WTC11 (cell line): Measurements from ENCODE around the gene RPL12. TPM values are rescaled to one million over a fixed set of nuclear protein-coding genes. Genes with fewer than 3 reads are reported as not detected.

ENCODE experiments used
- ATAC-seq: fragments of 200-7000 bp; cut with Tn5 transposase; 2 replicates; pipeline ENCODE4 v1.10.0; 2021; ENCODE audit warnings: mild to moderate bottlenecking, moderate library complexity
- CTCF ChIA-PET: fragments of 300-600 bp; sonication (Branson Sonifier 250); formaldehyde crosslinking; loops from one replicate; lab custom pipeline; 2021; ENCODE audit warnings: antibody characterized with exemption; lab: Charles Lee
- POLR2A ChIA-PET: fragments of 350-600 bp; sonication (Branson Sonifier 250); formaldehyde crosslinking; loops from one replicate; lab custom pipeline; 2021; ENCODE audit warnings: antibody characterized with exemption; lab: Charles Lee
- DNase-seq: peaks from one replicate; pipeline ENCODE4 v3.0.0; 2021; ENCODE audit warnings: low spot score
- H3K27ac Mint-ChIP-seq: 2 replicates; pipeline ENCODE4 v1.8.0; 2021; ENCODE audit warnings: mixed read lengths
- H3K27me3 Mint-ChIP-seq: 2 replicates; pipeline ENCODE4 v1.8.0; 2021; ENCODE audit warnings: low read depth, mild to moderate bottlenecking, moderate library complexity, mixed read lengths
- H3K36me3 Mint-ChIP-seq: 2 replicates; pipeline ENCODE4 v1.8.0; 2021; ENCODE audit warnings: mixed read lengths
- H3K4me1 Mint-ChIP-seq: 2 replicates; pipeline ENCODE4 v1.8.0; 2022; ENCODE audit warnings: mixed read lengths
- H3K4me3 Mint-ChIP-seq: 2 replicates; pipeline ENCODE4 v1.8.0; 2021; ENCODE audit warnings: mild to moderate bottlenecking, moderate library complexity, mixed read lengths
- H3K9me3 Mint-ChIP-seq: 2 replicates; pipeline ENCODE4 v1.8.0; 2021; ENCODE audit warnings: mixed read lengths
- ATF3 ChIP-seq: sonication (generic); formaldehyde crosslinking; conservative IDR thresholded peaks from 2 replicates; pipeline ENCODE4 v1.8.1; 2022; ENCODE audit warnings: mild to moderate bottlenecking, missing genetic modification reagents
- CBFB ChIP-seq: sonication (generic); formaldehyde crosslinking; IDR thresholded peaks from 2 replicates; pipeline ENCODE4 v1.8.1; 2022; ENCODE audit warnings: mild to moderate bottlenecking, low read depth, missing genetic modification reagents
- CDX4 ChIP-seq: fragments of 250-450 bp; sonication (Bioruptor Pico); IDR thresholded peaks from 2 replicates; pipeline ENCODE4 v1.9.0; 2021; ENCODE audit warnings: moderate library complexity, mild to moderate bottlenecking, inconsistent platforms, borderline replicate concordance
- CREB1 ChIP-seq: sonication (generic); formaldehyde crosslinking; IDR thresholded peaks from 2 replicates; pipeline ENCODE4 v1.8.0; 2023; ENCODE audit warnings: mild to moderate bottlenecking, missing genetic modification reagents
- CREM ChIP-seq: sonication (generic); formaldehyde crosslinking; IDR thresholded peaks from 2 replicates; pipeline ENCODE4 v1.8.1; 2022; ENCODE audit warnings: mild to moderate bottlenecking, missing genetic modification reagents, moderate library complexity
- ESRRA ChIP-seq: sonication (generic); formaldehyde crosslinking; IDR thresholded peaks from 2 replicates; pipeline ENCODE4 v1.8.1; 2022; ENCODE audit warnings: mild to moderate bottlenecking, missing genetic modification reagents, borderline replicate concordance
- FOXK1 ChIP-seq: sonication (generic); formaldehyde crosslinking; IDR thresholded peaks from 2 replicates; pipeline ENCODE4 v1.8.0; 2022; ENCODE audit warnings: mild to moderate bottlenecking, moderate library complexity, missing genetic modification reagents
- GTF2I ChIP-seq: fragments of 250-450 bp; sonication (Bioruptor Pico); conservative IDR thresholded peaks from 2 replicates; pipeline ENCODE4 v1.4.0; 2021; ENCODE audit warnings: mild to moderate bottlenecking
- IRF1 ChIP-seq: sonication (generic); formaldehyde crosslinking; IDR thresholded peaks from 2 replicates; pipeline ENCODE4 v1.8.0; 2023; ENCODE audit warnings: missing genetic modification reagents
- MYBL2 ChIP-seq: sonication (generic); formaldehyde crosslinking; IDR thresholded peaks from 2 replicates; pipeline ENCODE4 v1.8.1; 2023; ENCODE audit warnings: mild to moderate bottlenecking, moderate library complexity, missing genetic modification reagents
- NFYB ChIP-seq: sonication (generic); formaldehyde crosslinking; conservative IDR thresholded peaks from 2 replicates; pipeline ENCODE4 v1.8.0; 2022; ENCODE audit warnings: low read depth, missing genetic modification reagents
- NR1H2 ChIP-seq: sonication (generic); formaldehyde crosslinking; IDR thresholded peaks from 2 replicates; pipeline ENCODE4 v1.9.0; 2021; ENCODE audit warnings: mild to moderate bottlenecking, moderate library complexity, missing genetic modification reagents
- PRRX2 ChIP-seq: fragments of 250-450 bp; sonication (Bioruptor Pico); IDR thresholded peaks from 2 replicates; pipeline ENCODE4 v1.8.0; 2021; ENCODE audit warnings: mild to moderate bottlenecking
- RORB ChIP-seq: fragments of 250-450 bp; sonication (Bioruptor Pico); IDR thresholded peaks from 2 replicates; pipeline ENCODE4 v1.9.0; 2021; ENCODE audit warnings: mild to moderate bottlenecking
- SMAD3 ChIP-seq: sonication (generic); formaldehyde crosslinking; IDR thresholded peaks from 2 replicates; pipeline ENCODE4 v1.8.0; 2022; ENCODE audit warnings: missing genetic modification reagents, mild to moderate bottlenecking, borderline replicate concordance
- TEAD1 ChIP-seq: sonication (generic); formaldehyde crosslinking; IDR thresholded peaks from 2 replicates; pipeline ENCODE4 v1.8.0; 2022; ENCODE audit warnings: mild to moderate bottlenecking, missing genetic modification reagents
- USF1 ChIP-seq: sonication (generic); formaldehyde crosslinking; IDR thresholded peaks from 2 replicates; pipeline ENCODE4 v1.8.0; 2022; ENCODE audit warnings: mild to moderate bottlenecking, missing genetic modification reagents
- USF2 ChIP-seq: sonication (generic); formaldehyde crosslinking; IDR thresholded peaks from 2 replicates; pipeline ENCODE4 v1.8.1; 2023; ENCODE audit warnings: mild to moderate bottlenecking, missing genetic modification reagents, moderate library complexity
- ZBTB21 ChIP-seq: sonication (generic); formaldehyde crosslinking; IDR thresholded peaks from 2 replicates; pipeline ENCODE4 v1.8.1; 2023; ENCODE audit warnings: mild to moderate bottlenecking, missing genetic modification reagents, borderline replicate concordance
- ZMAT4 ChIP-seq: fragments of 250-450 bp; sonication (Bioruptor Pico); IDR thresholded peaks from 2 replicates; pipeline ENCODE4 v1.9.0; 2021; ENCODE audit warnings: mild to moderate bottlenecking
- ZNF232 ChIP-seq: sonication (generic); formaldehyde crosslinking; IDR thresholded peaks from 2 replicates; pipeline ENCODE4 v1.8.0; 2022; ENCODE audit warnings: mild to moderate bottlenecking, missing genetic modification reagents
- ZNF396 ChIP-seq: fragments of 250-450 bp; sonication (Bioruptor Pico); IDR thresholded peaks from 2 replicates; pipeline ENCODE4 v1.8.0; 2021; ENCODE audit warnings: mild to moderate bottlenecking, moderate library complexity, borderline replicate concordance
- ZNF416 ChIP-seq: fragments of 250-450 bp; sonication (Bioruptor Pico); IDR thresholded peaks from 2 replicates; pipeline ENCODE4 v1.9.0; 2021; ENCODE audit warnings: mild to moderate bottlenecking, inconsistent platforms
- ZNF423 ChIP-seq: fragments of 250-450 bp; sonication (Bioruptor Pico); IDR thresholded peaks from 2 replicates; pipeline ENCODE4 v2.1.2; 2022; ENCODE audit warnings: mild to moderate bottlenecking, moderate library complexity
- ZNF512 ChIP-seq: sonication (generic); formaldehyde crosslinking; IDR thresholded peaks from 2 replicates; pipeline ENCODE4 v1.8.1; 2022; ENCODE audit warnings: missing genetic modification reagents, borderline replicate concordance
- ZNF671 ChIP-seq: fragments of 250-450 bp; sonication (Bioruptor Pico); IDR thresholded peaks from 2 replicates; pipeline ENCODE4 v1.8.0; 2021; ENCODE audit warnings: mild to moderate bottlenecking
- ZSCAN18 ChIP-seq: fragments of 250-450 bp; sonication (Bioruptor Pico); IDR thresholded peaks from 2 replicates; pipeline ENCODE4 v2.1.2; 2022; ENCODE audit warnings: mild to moderate bottlenecking, moderate library complexity
- total RNA-seq: library from RNA; stranded (reverse); gene quantifications from 3 replicates; pipeline ENCODE4 v1.2.3, GENCODE V29; 2021

Gene RPL12
- total RNA-seq, 1 experiment from 2014 or later, result 1,902 TPM

- TF ChIP-seq CBFB (CRISPR knock-in tag) (no peak), ZSCAN18 (CRISPR knock-in tag) (no peak), MYBL2 (CRISPR knock-in tag) (no peak), ZNF232 (CRISPR knock-in tag) (no peak), ZNF416 (no peak), NR1H2 (no peak), ESRRA (no peak), IRF1 (CRISPR knock-in tag) (no peak), GTF2I (CRISPR knock-in tag) (no peak), CREM (CRISPR knock-in tag) (no peak), USF2 (CRISPR knock-in tag) (no peak), ZNF671 (CRISPR knock-in tag) (no peak), ZNF512 (no peak), CREB1 (CRISPR knock-in tag) (no peak), CDX4 (no peak), NFYB (CRISPR knock-in tag) (no peak), USF1 (CRISPR knock-in tag) (no peak), RORB (CRISPR knock-in tag) (no peak), ZNF396 (CRISPR knock-in tag) (no peak)
- Mint-ChIP-seq H3K36me3 (no peaks in the 10 kb centered on the region), H3K4me3 (no peak overlapping the region), H3K9me3 (no peaks in the 10 kb centered on the region), H3K4me1 (peaks cover 19% of the 10 kb centered on the region), H3K27me3 (peaks cover 3% of the 10 kb centered on the region; the same call in 1 of the 2 replicates), H3K27ac (no peak overlapping the region)
- ATAC-seq, result no peak
- CTCF ChIA-PET, result interaction anchor here (1.5 to 2.0 kb wide), 3 partner anchors 55 to 319 kb away, joined by 3 to 6 read pairs (median 4); partner anchors contain the start of gene TOR2A
- DNase-seq, result no peak
- POLR2A ChIA-PET, result interaction anchor here (0.9 kb wide), 1 partner anchor 9 kb away, joined by 3 read pairs; the partner anchor contains the start of gene ZNF79
Observed at GRCh38 chr9:127415657-127416056, 35.5 kb downstream of the RPL12 start.

GRCh38 chr9:127415141-127415540 is 36.1 kb downstream of the RPL12 start:
- Mint-ChIP-seq H3K9me3 (no peaks in the 10 kb centered on the region), H3K36me3 (no peaks in the 10 kb centered on the region), H3K27me3 (peaks cover 3% of the 10 kb centered on the region; the same call in 1 of the 2 replicates), H3K4me1 (peaks cover 19% of the 10 kb centered on the region), H3K4me3 (no peak overlapping the region), H3K27ac (no peak overlapping the region; the same call in 1 of the 2 replicates)
- DNase-seq, result no peak
- TF ChIP-seq ZMAT4 (CRISPR knock-in tag) (no peak), FOXK1 (CRISPR knock-in tag) (no peak), ATF3 (CRISPR knock-in tag) (no peak), SMAD3 (no peak), ZBTB21 (CRISPR knock-in tag) (no peak), GTF2I (CRISPR knock-in tag) (no peak), TEAD1 (no peak), ZNF423 (CRISPR knock-in tag) (no peak), PRRX2 (CRISPR knock-in tag) (no peak)
- ATAC-seq, result no peak
- ChIA-PET CTCF (interaction anchor here (0.6 to 2.0 kb wide), 4 partner anchors 54 to 329 kb away, joined by 3 to 6 read pairs (median 4); partner anchors contain the start of gene TOR2A), POLR2A (interaction anchor here (0.9 kb wide), 1 partner anchor 9 kb away, joined by 3 read pairs; the partner anchor contains the start of gene ZNF79)
